Measurements from ENCODE around the gene IRF2. TPM values are rescaled to one million over a fixed set of nuclear protein-coding genes. Genes with fewer than 3 reads are reported as not detected.

IRF2 gene
- total RNA-seq, 1 donor from 2014 or later: 44.0 TPM

DNA sequence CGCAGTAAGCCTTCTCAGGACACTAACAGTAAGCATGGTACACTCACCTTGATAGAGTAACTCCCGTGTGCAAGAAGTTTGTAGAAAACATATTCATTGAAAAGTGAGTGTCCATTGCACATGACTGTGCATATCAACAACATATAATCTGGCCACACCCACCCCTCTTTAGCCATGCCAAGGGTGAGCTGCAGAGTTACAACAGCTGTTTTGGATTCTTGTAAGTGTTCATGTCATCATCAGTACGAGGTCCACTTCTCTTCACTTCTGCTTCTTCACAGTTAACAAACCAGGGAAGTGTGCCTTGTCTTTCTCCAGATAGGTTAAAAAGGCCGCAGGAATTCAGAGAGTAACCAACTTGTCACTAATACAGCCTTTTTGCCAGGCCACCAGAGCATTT is 116.6 kb downstream of the IRF2 start:
- no peak overlapping the region for H3K4me3 ChIP-seq
- H3K27ac ChIP-seq: no peak overlapping the region
- no peak for TF ChIP-seq CTCF (IDR thresholded peaks at IDR 0.05)
- H3K9me3 ChIP-seq: no peaks in the 10 kb centered on the region
- H3K27me3 ChIP-seq: no peaks in the 10 kb centered on the region
- peaks cover 23% of the 10 kb centered on the region for H3K4me1 ChIP-seq
- ATAC-seq (peak; percentile 65), DNase-seq (no peak)
- intact Hi-C loops (cut with DNase I): no loop called here
- no peaks in the 10 kb centered on the region for H3K36me3 ChIP-seq

DNA sequence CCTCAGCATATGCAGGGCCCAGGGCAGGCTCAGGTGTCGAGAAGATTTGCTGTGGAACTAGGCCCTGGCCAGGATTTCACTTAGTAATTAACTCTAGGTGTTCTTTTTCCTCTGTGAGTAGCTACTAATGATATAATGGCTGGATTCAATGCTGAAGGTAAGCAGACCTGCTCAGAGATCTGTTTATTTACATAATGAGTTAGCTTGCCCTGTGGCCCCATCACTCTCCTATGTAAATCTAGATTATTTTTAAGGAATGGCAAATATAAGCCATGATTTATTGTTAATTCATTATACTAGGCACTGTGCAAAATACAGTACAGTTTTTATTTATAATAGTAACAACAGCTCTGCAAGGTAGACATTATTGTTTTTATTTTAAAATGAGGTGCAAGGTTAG is 117.2 kb downstream of the IRF2 start:
- no peak for DNase-seq
- no peaks in the 10 kb centered on the region for H3K36me3 ChIP-seq
- no peaks in the 10 kb centered on the region for H3K27me3 ChIP-seq
- peaks cover 23% of the 10 kb centered on the region for H3K4me1 ChIP-seq
- intact Hi-C loops (cut with DNase I): no loop called here
- no peak overlapping the region for H3K4me3 ChIP-seq
- TF ChIP-seq CTCF (IDR thresholded peaks at IDR 0.05): no peak
- no peaks in the 10 kb centered on the region for H3K9me3 ChIP-seq
- no peak overlapping the region for H3K27ac ChIP-seq
- no peak for ATAC-seq

DNA sequence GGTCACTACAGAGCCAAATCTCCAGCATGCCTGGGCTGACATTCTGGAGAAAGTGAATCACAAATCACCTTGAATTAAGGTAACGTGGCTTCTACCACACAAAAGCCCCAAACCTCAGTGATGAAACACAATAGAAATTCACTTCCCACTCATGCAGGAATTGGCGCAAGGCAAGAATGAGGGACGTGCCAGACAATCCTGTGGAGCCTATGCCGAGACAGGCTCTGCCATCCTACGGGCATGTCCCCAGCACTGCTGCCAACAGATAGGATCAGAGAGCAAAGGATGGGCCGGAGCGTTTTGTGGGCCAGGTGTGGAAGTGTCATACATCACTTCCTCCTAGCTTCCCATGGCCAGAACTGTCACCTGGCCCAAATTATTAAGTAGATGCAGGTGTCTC is 118.0 kb downstream of the IRF2 start:
- peak overlapping the region; percentile 58 for H3K27ac ChIP-seq
- intact Hi-C loops (cut with DNase I): no loop called here
- no peak for DNase-seq
- H3K27me3 ChIP-seq: no peaks in the 10 kb centered on the region
- no peaks in the 10 kb centered on the region for H3K9me3 ChIP-seq
- ATAC-seq: no peak
- no peak for TF ChIP-seq CTCF (IDR thresholded peaks at IDR 0.05)
- no peaks in the 10 kb centered on the region for H3K36me3 ChIP-seq
- H3K4me1 ChIP-seq: peaks cover 17% of the 10 kb centered on the region
- H3K4me3 ChIP-seq: no peak overlapping the region

DNA sequence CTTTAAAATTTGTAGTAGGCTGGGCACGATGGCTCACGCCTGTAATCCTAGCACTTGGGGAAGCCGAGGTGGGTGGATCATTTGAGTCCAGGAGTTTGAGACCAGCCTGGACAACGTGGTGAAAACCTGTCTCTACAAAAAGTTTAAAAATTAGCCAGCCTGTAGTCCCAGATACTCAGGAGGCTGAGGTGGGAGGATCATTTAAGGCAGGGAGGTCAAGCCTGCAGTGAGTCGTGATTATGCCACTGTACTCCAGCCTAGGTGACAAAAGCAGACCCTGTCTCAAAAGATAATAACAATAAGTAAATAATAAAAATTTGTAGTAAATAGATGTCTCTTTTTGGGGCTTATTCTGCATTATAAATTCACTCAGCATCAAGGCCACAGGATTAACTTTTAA is 118.5 kb downstream of the IRF2 start:
- no peak for ATAC-seq

GRCh38 chr4:184355111-184355604 is 119.2 kb downstream of the IRF2 start:
- H3K36me3 ChIP-seq: no peaks in the 10 kb centered on the region
- no peak overlapping the region for H3K4me3 ChIP-seq
- ATAC-seq (peak; percentile 93), DNase-seq (no peak)
- peak overlapping the region; percentile 58 for H3K27ac ChIP-seq
- peaks cover 17% of the 10 kb centered on the region for H3K4me1 ChIP-seq
- intact Hi-C loops (cut with DNase I): no loop called here
- no peak for TF ChIP-seq CTCF (IDR thresholded peaks at IDR 0.05)
- H3K27me3 ChIP-seq: no peaks in the 10 kb centered on the region
- no peaks in the 10 kb centered on the region for H3K9me3 ChIP-seq

More for the DNA sequence above, 118.5 kb downstream of the IRF2 start:
- DNase-seq: no peak
- no peak for TF ChIP-seq CTCF (IDR thresholded peaks at IDR 0.05)
- intact Hi-C loops (cut with DNase I): no loop called here
- Histone ChIP-seq H3K27me3 (no peaks in the 10 kb centered on the region), H3K9me3 (no peaks in the 10 kb centered on the region), H3K27ac (peak overlapping the region; percentile 58), H3K4me1 (peaks cover 17% of the 10 kb centered on the region), H3K36me3 (no peaks in the 10 kb centered on the region), H3K4me3 (no peak overlapping the region)

GRCh38 chr4:184352891-184353290 is 121.5 kb downstream of the IRF2 start:
- Histone ChIP-seq H3K36me3 (no peaks in the 10 kb centered on the region), H3K4me3 (no peak overlapping the region), H3K4me1 (peaks cover 31% of the 10 kb centered on the region), H3K9me3 (no peaks in the 10 kb centered on the region), H3K27ac (no peak overlapping the region), H3K27me3 (no peaks in the 10 kb centered on the region)
- intact Hi-C loops (cut with DNase I): no loop called here
- DNase-seq (no peak), ATAC-seq (no peak)
- TF ChIP-seq CTCF (IDR thresholded peaks at IDR 0.05): no peak

Data from upper lobe of right lung (tissue), 1 donor.